GM18520 (cell line): Measurements from ENCODE around the gene PARVG.
"Not testable (repeated sequence)": the region's sequence is repeated elsewhere in the genome, so short reads cannot be mapped to it uniquely, and the experiment has no call there.

Source experiments
- ATAC-seq: cut with Tn5 transposase; IDR thresholded peaks from one replicate; pipeline ENCODE4 v1.9.1; 2021; ENCODE audit not compliant: unreplicated experiment

PARVG gene

GRCh38 chr22:44211946-44212930 lies 31.5 kb downstream of the PARVG start:
- no peak for ATAC-seq

- ATAC-seq = no peak
Observed at GRCh38 chr22:44212936-44213335, 32.2 kb downstream of the PARVG start.

- no peak for ATAC-seq
Observed at GRCh38 chr22:44213489-44214043, 32.8 kb downstream of the PARVG start.

GRCh38 chr22:44214187-44214586 lies 33.5 kb downstream of the PARVG start:
- ATAC-seq = no peak

- ATAC-seq = no peak
Observed at GRCh38 chr22:44214764-44215163, 34.0 kb downstream of the PARVG start.

GRCh38 chr22:44215287-44215686 lies 34.6 kb downstream of the PARVG start:
- no peak for ATAC-seq

GRCh38 chr22:44217346-44217745 lies 36.6 kb downstream of the PARVG start:
- no peak for ATAC-seq

GRCh38 chr22:44218071-44218470 lies 37.3 kb downstream of the PARVG start:
- no peak for ATAC-seq

- ATAC-seq = no peak
Observed at GRCh38 chr22:44219101-44219870, 38.6 kb downstream of the PARVG start.

GRCh38 chr22:44220727-44221680 lies 40.3 kb downstream of the PARVG start:
- no peak for ATAC-seq

GRCh38 chr22:44221710-44222475 lies 41.2 kb downstream of the PARVG start:
- no peak for ATAC-seq

- ATAC-seq = no peak
Observed at GRCh38 chr22:44224166-44224565, 43.4 kb downstream of the PARVG start.

GRCh38 chr22:44225091-44225689 lies 44.5 kb downstream of the PARVG start:
- no peak for ATAC-seq

- ATAC-seq = no peak
Observed at GRCh38 chr22:44225812-44226211, 45.1 kb downstream of the PARVG start.

- no peak for ATAC-seq
Observed at GRCh38 chr22:44229331-44229730, 48.6 kb downstream of the PARVG start.

- ATAC-seq = no peak
Observed at GRCh38 chr22:44229809-44230208, 49.1 kb downstream of the PARVG start.

GRCh38 chr22:44231233-44231632 lies 50.5 kb downstream of the PARVG start:
- no peak for ATAC-seq

- not testable (repeated sequence) for ATAC-seq
Observed at GRCh38 chr22:44234372-44234771, 53.6 kb downstream of the PARVG start.

GRCh38 chr22:44237290-44237689 lies 56.6 kb downstream of the PARVG start:
- ATAC-seq = no peak
